ENCODE measurements around the gene FBXL7. TPM values are rescaled to one million over a fixed set of nuclear protein-coding genes. Genes with fewer than 3 reads are reported as not detected.

Gene FBXL7
- total RNA-seq, 1 experiment from 2014 or later, result not detected

DNA sequence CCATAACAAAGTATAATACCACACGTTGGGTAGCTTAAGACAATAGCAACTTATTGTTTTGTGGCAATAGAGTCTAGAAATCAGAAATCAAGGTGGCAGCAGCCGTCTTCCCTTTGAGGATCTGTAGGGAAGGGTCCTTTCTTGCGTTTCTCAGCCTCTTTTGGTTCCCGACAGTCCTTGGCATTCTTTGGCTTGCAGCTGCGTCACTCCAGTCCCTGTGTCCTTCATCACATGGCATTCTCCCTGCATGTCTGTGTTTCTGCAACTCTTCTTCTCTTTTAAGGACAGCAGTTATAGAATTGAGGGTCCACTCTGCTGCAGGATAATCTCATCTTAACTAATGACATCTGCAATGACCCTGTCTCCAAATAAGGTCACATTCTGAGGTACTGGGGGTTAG, 140.1 kb downstream of the FBXL7 start:
- intact Hi-C loops (cut with micrococcal nuclease), result no loop called here
- TF ChIP-seq, protein P1, sequence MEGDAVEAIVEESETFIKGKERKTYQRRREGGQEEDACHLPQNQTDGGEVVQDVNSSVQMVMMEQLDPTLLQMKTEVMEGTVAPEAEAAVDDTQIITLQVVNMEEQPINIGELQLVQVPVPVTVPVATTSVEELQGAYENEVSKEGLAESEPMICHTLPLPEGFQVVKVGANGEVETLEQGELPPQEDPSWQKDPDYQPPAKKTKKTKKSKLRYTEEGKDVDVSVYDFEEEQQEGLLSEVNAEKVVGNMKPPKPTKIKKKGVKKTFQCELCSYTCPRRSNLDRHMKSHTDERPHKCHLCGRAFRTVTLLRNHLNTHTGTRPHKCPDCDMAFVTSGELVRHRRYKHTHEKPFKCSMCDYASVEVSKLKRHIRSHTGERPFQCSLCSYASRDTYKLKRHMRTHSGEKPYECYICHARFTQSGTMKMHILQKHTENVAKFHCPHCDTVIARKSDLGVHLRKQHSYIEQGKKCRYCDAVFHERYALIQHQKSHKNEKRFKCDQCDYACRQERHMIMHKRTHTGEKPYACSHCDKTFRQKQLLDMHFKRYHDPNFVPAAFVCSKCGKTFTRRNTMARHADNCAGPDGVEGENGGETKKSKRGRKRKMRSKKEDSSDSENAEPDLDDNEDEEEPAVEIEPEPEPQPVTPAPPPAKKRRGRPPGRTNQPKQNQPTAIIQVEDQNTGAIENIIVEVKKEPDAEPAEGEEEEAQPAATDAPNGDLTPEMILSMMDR (IDR thresholded peaks at IDR 0.05; ENCODE audit: unreplicated experiment), result no peak
- Mint-ChIP-seq H3K27me3 (ENCODE audit: insufficient read depth, unreplicated experiment) (no peaks in the 10 kb centered on the region), H3K4me3 (ENCODE audit: unreplicated experiment) (no peak overlapping the region), H3K27ac (ENCODE audit: low read depth, unreplicated experiment) (no peak overlapping the region), H3K4me1 (ENCODE audit: insufficient read depth, unreplicated experiment) (peaks cover 2% of the 10 kb centered on the region), H3K36me3 (ENCODE audit: insufficient read depth, unreplicated experiment) (no peaks in the 10 kb centered on the region), H3K9me3 (ENCODE audit: unreplicated experiment) (peaks cover 6% of the 10 kb centered on the region)
- BruUV-seq (replicated peaks), result no TSS peak
- CTCF ChIA-PET, result no interaction called here
- DNase-seq (ENCODE audit: unreplicated experiment), result no peak
- POLR2A ChIA-PET, result no interaction called here

GRCh38 chr5:15643731-15644130, 143.8 kb downstream of the FBXL7 start:
- no peak overlapping the region for H3K27ac Mint-ChIP-seq (ENCODE audit: low read depth, unreplicated experiment)
- no peaks in the 10 kb centered on the region for H3K27me3 Mint-ChIP-seq (ENCODE audit: insufficient read depth, unreplicated experiment)
- intact Hi-C loops (cut with micrococcal nuclease), result no loop called here
- no TSS peak for BruUV-seq (replicated peaks)
- DNase-seq (ENCODE audit: unreplicated experiment), result no peak
- TF ChIP-seq, protein P1 (IDR thresholded peaks at IDR 0.05; ENCODE audit: unreplicated experiment), result no peak
- POLR2A ChIA-PET, result interaction anchor here (0.7 kb wide), 1 partner anchor 47 kb away, joined by 3 read pairs; no protein-coding TSS in a partner anchor
- CTCF ChIA-PET, result no interaction called here
- H3K4me3 Mint-ChIP-seq (ENCODE audit: unreplicated experiment), result no peak overlapping the region
- peaks cover 9% of the 10 kb centered on the region for H3K4me1 Mint-ChIP-seq (ENCODE audit: insufficient read depth, unreplicated experiment)
- H3K9me3 Mint-ChIP-seq (ENCODE audit: unreplicated experiment), result peaks cover 6% of the 10 kb centered on the region
- no peaks in the 10 kb centered on the region for H3K36me3 Mint-ChIP-seq (ENCODE audit: insufficient read depth, unreplicated experiment)

DNA sequence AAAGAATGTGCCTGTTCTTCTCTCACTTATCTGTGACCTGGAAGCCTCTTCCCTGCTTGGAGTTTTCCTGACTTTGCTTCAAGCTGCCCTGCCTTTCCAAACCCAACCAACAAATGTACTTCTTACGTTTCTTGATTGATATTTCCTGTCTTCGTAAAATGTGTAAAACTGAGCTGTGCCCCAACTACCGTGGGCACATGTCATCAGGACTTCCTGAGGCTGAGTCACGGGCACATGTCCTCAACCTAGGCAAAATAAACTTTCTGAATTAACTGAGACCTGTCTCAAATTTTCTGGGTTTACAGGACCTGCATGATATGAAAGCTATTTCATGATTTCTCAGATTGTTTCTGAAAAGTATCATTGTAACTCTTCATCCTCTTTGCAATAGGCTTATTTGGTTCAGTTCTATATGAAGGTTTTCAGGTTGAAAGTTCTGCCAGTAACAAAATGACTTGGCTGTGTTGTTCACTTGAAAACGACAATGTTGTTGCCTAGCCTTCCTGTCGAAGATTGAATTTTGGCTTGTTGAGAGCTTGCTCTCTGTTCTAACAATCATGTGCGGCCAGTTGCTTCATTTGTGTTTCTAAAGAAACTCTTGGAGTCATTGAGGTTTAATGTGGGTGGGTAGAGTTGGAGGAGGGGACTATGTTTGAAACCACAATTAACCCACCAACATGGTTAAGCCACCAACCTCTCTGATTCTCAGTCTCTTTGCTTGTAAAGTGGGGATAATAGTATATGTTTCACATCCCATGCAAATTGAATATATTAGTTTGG, 145.6 kb downstream of the FBXL7 start:
- Mint-ChIP-seq H3K36me3 (ENCODE audit: insufficient read depth, unreplicated experiment) (no peaks in the 10 kb centered on the region), H3K9me3 (ENCODE audit: unreplicated experiment) (no peaks in the 10 kb centered on the region), H3K27ac (ENCODE audit: low read depth, unreplicated experiment) (peak overlapping the region; percentile 83), H3K4me3 (ENCODE audit: unreplicated experiment) (peak overlapping the region; percentile 17), H3K27me3 (ENCODE audit: insufficient read depth, unreplicated experiment) (no peaks in the 10 kb centered on the region), H3K4me1 (ENCODE audit: insufficient read depth, unreplicated experiment) (peaks cover 9% of the 10 kb centered on the region)
- CTCF ChIA-PET, result interaction anchor here (0.6 kb wide), 2 partner anchors 303 to 640 kb away, joined by 3 read pairs; no protein-coding TSS in a partner anchor
- peak; percentile 11 for DNase-seq (ENCODE audit: unreplicated experiment)
- POLR2A ChIA-PET, result no interaction called here
- no TSS peak for BruUV-seq (replicated peaks)
- TF ChIP-seq, protein P1 (IDR thresholded peaks at IDR 0.05; ENCODE audit: unreplicated experiment), result no peak
- intact Hi-C loops (cut with micrococcal nuclease), result no loop called here

DNA sequence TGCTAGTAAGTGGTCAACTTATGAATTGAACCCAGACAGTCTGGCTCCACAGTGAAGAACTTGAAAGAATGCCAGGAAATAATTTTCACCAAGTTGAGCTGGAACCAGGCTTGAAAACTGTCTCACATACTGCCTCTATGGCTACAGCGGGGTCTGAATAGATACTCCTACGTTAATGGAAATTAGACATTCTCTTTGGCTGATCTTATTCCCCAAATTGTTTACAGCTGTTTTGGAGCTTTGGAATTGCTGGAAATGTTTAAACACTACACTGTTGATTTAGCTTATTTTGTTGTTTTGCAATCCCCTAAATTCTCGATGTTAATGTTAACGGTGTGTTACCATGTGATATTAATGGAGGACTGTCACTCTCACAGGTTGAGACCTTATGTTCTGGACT, 146.4 kb downstream of the FBXL7 start:
- no peak overlapping the region for H3K4me3 Mint-ChIP-seq (ENCODE audit: unreplicated experiment)
- intact Hi-C loops (cut with micrococcal nuclease), result no loop called here
- no peaks in the 10 kb centered on the region for H3K36me3 Mint-ChIP-seq (ENCODE audit: insufficient read depth, unreplicated experiment)
- no peaks in the 10 kb centered on the region for H3K27me3 Mint-ChIP-seq (ENCODE audit: insufficient read depth, unreplicated experiment)
- no peaks in the 10 kb centered on the region for H3K9me3 Mint-ChIP-seq (ENCODE audit: unreplicated experiment)
- no peak overlapping the region for H3K27ac Mint-ChIP-seq (ENCODE audit: low read depth, unreplicated experiment)
- TF ChIP-seq, protein P1 (IDR thresholded peaks at IDR 0.05; ENCODE audit: unreplicated experiment), result no peak
- CTCF ChIA-PET, result interaction anchor here (0.6 to 0.7 kb wide), 2 partner anchors 50 to 302 kb away, joined by 3 read pairs; no protein-coding TSS in a partner anchor
- no peak for DNase-seq (ENCODE audit: unreplicated experiment)
- POLR2A ChIA-PET, result no interaction called here
- BruUV-seq (replicated peaks), result no TSS peak
- H3K4me1 Mint-ChIP-seq (ENCODE audit: insufficient read depth, unreplicated experiment), result peaks cover 9% of the 10 kb centered on the region
